Breast epithelium (tissue), 3 donors: Measurements from ENCODE around the gene CRYBB2.

Experiments
- POLR2A ChIP-seq: fragments of 450-650 bp; IDR thresholded peaks from one replicate; pipeline ENCODE4 v1.6.1; 2016; ENCODE audit warnings: antibody characterized with exemption, mild to moderate bottlenecking, moderate library complexity
- POLR2AphosphoS5 ChIP-seq, 3 donors: sonication (generic); formaldehyde crosslinking; IDR thresholded peaks; one replicate each; pipeline ENCODE4 v1.6.1; 2017; ENCODE audit warnings: antibody characterized with exemption in 3 of 3
- TF ChIP-seq, protein P1 (sequence below), 3 donors: fragments of 450-650 bp; IDR thresholded peaks; one replicate each; pipeline ENCODE4 v1.5.1; 2016 to 2017; ENCODE audit warnings: antibody characterized with exemption in 3 of 3, mild to moderate bottlenecking in 3 of 3, moderate library complexity in 3 of 3

DNA sequence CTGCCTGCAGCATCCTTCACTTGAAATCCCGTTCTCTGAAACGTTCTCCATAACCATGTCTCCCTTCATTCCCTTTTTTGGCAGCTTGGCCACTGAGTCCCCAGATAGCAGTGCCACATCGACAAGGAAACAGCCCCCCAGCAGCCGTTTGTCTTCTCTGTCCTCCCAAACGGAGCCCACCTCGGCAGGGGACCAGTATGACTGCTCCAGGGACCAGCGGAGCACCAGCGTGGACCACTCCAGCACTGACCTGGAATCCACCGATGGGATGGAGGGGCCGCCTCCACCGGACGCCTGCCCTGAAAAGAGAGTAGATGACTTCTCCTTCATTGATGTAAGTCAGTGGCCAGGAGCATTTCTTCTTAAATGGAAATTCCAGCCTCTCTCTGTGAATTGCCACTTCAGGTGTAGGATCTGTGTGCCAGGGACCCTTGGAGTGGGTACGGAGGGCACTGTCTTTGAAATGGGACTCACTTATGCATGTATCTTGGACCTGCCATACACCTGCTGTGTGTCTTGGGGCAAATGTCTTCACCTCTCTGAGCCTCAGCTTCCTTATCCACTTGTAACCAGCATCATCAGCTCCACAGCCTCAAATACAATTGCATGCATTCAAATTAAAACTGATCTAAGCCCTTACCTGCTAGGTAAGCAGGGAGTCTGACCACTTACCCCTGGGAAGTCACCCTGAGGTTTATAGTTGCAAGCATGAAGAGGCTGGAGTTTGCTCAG, 45.1 kb upstream of the CRYBB2 start:
- TF ChIP-seq, protein P1, sequence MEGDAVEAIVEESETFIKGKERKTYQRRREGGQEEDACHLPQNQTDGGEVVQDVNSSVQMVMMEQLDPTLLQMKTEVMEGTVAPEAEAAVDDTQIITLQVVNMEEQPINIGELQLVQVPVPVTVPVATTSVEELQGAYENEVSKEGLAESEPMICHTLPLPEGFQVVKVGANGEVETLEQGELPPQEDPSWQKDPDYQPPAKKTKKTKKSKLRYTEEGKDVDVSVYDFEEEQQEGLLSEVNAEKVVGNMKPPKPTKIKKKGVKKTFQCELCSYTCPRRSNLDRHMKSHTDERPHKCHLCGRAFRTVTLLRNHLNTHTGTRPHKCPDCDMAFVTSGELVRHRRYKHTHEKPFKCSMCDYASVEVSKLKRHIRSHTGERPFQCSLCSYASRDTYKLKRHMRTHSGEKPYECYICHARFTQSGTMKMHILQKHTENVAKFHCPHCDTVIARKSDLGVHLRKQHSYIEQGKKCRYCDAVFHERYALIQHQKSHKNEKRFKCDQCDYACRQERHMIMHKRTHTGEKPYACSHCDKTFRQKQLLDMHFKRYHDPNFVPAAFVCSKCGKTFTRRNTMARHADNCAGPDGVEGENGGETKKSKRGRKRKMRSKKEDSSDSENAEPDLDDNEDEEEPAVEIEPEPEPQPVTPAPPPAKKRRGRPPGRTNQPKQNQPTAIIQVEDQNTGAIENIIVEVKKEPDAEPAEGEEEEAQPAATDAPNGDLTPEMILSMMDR (IDR thresholded peaks at IDR 0.05): no peak
- TF ChIP-seq POLR2A (no peak), POLR2AphosphoS5 (IDR thresholded peaks at IDR 0.05) (no peak)
